Subcutaneous adipose tissue (tissue), 4 donors: ENCODE measurements around the gene UBE2K. TPM values are rescaled to one million over a fixed set of nuclear protein-coding genes. Genes with fewer than 3 reads are reported as not detected.

ENCODE experiments used
- CTCF ChIP-seq: fragments of 450-650 bp; IDR thresholded peaks from one replicate; pipeline ENCODE4 v1.5.1; 2016; ENCODE audit warnings: low read depth, mild to moderate bottlenecking, control low read depth, antibody characterized with exemption, moderate library complexity
- total RNA-seq, 4 donors: library from RNA; depleted of rRNA; stranded (reverse); fragments of >200 nt; gene quantifications; one replicate each; pipeline ENCODE4 v1.1.0, GENCODE V29; 2016

UBE2K gene
- total RNA-seq, 4 donors from 2014 or later: 25.8 to 44.3 (median 30.3) TPM

- TF ChIP-seq CTCF: no peak
Observed at GRCh38 chr4:39785083-39785482, 87.1 kb downstream of the UBE2K start.

DNA sequence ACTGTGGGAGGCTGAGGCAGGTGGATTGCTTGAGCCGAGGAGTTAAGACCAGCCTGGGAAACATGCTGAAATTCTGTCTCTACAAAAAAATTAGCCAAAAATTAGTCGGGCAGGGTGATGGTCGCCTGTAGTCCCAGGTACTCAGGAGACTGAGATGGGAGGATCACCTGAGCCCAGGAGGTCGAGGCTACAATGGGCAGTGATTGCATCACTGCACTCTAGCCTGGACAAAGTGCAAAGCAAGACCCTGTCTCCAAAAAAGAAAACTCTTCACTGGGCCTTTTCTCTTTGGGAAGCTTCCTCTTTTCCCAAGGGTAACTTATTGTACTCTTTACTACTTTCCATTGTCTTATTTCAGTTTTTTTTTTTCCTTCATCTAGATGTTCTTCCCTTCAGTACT, 88.9 kb downstream of the UBE2K start:
- TF ChIP-seq CTCF: no peak

GRCh38 chr4:39792128-39792527, 94.2 kb downstream of the UBE2K start:
- no peak for TF ChIP-seq CTCF

- no peak for TF ChIP-seq CTCF
Observed at GRCh38 chr4:39792529-39792928, 94.6 kb downstream of the UBE2K start.

DNA sequence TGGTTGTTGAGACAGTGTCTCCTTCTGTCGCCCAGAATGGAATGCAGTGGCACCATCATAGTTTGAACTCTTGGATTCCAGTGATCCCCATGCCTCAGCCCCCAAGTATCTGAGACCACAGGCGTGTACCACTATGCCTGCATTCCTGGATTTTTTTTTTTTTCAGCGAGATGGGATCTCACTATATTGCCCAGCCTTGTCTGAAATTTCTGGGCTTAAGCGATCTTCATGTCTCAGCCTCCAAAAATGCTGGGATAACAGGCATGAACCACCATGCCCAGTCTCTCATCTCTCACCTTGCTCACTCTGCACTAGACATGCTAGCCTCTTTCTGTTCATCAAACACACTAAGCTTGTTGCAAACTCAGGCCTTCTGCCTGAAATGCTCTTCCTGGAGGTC, 104.1 kb downstream of the UBE2K start:
- no peak for TF ChIP-seq CTCF

DNA sequence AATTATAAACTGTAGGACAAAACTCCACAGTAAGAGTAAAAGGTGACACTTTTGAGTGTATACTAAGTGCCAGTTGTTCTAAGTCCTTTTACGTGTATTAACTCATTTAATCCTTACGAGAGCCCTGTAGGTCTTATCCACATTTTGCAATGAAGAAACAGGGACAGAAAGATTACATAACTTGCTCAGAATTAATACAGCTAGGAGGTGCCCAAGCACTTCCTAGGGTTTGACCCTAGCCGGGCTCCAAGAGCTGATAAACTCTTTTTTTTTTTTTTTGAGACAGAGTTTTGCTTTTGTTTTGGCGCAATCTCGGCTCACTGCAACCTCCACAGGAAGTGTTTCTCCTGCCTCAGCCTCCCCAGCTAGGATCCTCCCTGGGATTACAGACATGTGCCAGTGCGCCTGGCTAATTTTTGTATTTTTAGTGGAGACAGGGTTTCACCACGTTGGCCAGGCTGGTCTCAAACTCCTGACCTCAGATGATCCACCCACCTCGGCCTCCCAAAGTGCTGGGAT, 110.4 kb downstream of the UBE2K start:
- TF ChIP-seq CTCF: no peak

GRCh38 chr4:39812500-39812899, 114.6 kb downstream of the UBE2K start:
- TF ChIP-seq CTCF: no peak
